Measurements from ENCODE around the gene PDXP. TPM values are rescaled to one million over a fixed set of nuclear protein-coding genes. Genes with fewer than 3 reads are reported as not detected.

Gene PDXP
- total RNA-seq, 1 experiment from 2014 or later = 17.6 TPM

DNA sequence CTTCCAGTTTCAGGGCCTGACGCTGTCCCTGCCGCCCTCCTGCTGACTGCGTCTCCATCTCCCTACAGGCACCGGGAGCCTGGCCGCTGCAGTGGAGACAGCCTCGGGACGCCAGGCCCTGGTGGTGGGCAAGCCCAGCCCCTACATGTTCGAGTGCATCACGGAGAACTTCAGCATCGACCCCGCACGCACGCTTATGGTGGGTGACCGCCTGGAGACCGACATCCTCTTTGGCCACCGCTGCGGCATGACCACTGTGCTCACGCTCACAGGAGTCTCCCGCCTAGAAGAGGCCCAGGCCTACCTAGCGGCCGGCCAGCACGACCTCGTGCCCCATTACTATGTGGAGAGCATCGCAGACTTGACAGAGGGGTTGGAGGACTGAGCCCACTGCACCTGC lies 7.0 kb downstream of the PDXP start:
- in situ Hi-C loops (cut with HindIII; ENCODE audit: low pct_unique_long_range_greater_than_20kb, low sequenced_read_pairs) = no loop called here
- CTCF ChIA-PET = no interaction called here

DNA sequence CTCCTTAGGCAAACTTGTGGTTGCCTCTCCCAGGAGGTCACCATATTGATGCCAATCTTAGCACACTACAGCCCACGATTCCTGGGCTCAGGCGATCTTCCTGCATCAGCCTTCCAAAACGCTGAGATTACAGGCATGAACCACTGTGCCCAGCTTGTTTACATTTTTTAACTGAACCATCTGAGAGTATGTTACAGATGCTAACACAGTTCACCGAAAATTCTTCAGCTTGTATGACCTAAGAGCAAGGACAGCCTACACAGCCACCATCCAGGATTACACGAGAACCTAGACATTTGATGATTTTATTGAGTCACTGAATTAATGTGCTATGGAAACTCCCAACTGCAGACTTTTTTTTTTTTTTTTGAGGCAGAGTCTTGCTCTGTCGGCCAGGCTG lies 11.1 kb downstream of the PDXP start:
- CTCF ChIA-PET = no interaction called here
- Histone ChIP-seq H3K36me3 (ENCODE audit: control insufficient read depth, insufficient read depth, low read length) (no peaks in the 10 kb centered on the region), H3K27ac (ENCODE audit: low read length) (no peak overlapping the region), H3K9me3 (ENCODE audit: control insufficient read depth, insufficient read depth, low read depth, low read length) (no peaks in the 10 kb centered on the region), H3K4me1 (ENCODE audit: control insufficient read depth, insufficient read depth, low read length) (no peaks in the 10 kb centered on the region), H3K4me3 (ENCODE audit: low read depth in 2 of 2, low read length in 2 of 2) (no peak overlapping the region), H3K27me3 (ENCODE audit: control insufficient read depth, insufficient read depth, low read length) (no peaks in the 10 kb centered on the region)
- POLR2A ChIA-PET = interaction anchor here (0.5 kb wide), 1 partner anchor 10 kb away, joined by 6 read pairs; no protein-coding TSS in a partner anchor
- DNase-seq (ENCODE audit: low read depth, low spot score) (no peak), ATAC-seq (no peak)
- in situ Hi-C loops (cut with HindIII; ENCODE audit: low pct_unique_long_range_greater_than_20kb, low sequenced_read_pairs) (no loop called here), intact Hi-C loops (cut with micrococcal nuclease; ENCODE audit: unreplicated experiment) (no loop called here)
- BruUV-seq (replicated peaks) = no TSS peak
- TF ChIP-seq, protein P1, sequence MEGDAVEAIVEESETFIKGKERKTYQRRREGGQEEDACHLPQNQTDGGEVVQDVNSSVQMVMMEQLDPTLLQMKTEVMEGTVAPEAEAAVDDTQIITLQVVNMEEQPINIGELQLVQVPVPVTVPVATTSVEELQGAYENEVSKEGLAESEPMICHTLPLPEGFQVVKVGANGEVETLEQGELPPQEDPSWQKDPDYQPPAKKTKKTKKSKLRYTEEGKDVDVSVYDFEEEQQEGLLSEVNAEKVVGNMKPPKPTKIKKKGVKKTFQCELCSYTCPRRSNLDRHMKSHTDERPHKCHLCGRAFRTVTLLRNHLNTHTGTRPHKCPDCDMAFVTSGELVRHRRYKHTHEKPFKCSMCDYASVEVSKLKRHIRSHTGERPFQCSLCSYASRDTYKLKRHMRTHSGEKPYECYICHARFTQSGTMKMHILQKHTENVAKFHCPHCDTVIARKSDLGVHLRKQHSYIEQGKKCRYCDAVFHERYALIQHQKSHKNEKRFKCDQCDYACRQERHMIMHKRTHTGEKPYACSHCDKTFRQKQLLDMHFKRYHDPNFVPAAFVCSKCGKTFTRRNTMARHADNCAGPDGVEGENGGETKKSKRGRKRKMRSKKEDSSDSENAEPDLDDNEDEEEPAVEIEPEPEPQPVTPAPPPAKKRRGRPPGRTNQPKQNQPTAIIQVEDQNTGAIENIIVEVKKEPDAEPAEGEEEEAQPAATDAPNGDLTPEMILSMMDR (IDR thresholded peaks at IDR 0.05) = no peak
- TF ChIP-seq TCF7L2 (IDR thresholded peaks at IDR 0.05; ENCODE audit: low read depth, low read length) (no peak), POLR2AphosphoS5 (IDR thresholded peaks at IDR 0.05; ENCODE audit: low read depth, low read length) (no peak), SIN3A (IDR thresholded peaks at IDR 0.05; ENCODE audit: borderline replicate concordance, insufficient read depth, low read depth, low read length) (no peak)
- TF ChIP-seq, protein P2, sequence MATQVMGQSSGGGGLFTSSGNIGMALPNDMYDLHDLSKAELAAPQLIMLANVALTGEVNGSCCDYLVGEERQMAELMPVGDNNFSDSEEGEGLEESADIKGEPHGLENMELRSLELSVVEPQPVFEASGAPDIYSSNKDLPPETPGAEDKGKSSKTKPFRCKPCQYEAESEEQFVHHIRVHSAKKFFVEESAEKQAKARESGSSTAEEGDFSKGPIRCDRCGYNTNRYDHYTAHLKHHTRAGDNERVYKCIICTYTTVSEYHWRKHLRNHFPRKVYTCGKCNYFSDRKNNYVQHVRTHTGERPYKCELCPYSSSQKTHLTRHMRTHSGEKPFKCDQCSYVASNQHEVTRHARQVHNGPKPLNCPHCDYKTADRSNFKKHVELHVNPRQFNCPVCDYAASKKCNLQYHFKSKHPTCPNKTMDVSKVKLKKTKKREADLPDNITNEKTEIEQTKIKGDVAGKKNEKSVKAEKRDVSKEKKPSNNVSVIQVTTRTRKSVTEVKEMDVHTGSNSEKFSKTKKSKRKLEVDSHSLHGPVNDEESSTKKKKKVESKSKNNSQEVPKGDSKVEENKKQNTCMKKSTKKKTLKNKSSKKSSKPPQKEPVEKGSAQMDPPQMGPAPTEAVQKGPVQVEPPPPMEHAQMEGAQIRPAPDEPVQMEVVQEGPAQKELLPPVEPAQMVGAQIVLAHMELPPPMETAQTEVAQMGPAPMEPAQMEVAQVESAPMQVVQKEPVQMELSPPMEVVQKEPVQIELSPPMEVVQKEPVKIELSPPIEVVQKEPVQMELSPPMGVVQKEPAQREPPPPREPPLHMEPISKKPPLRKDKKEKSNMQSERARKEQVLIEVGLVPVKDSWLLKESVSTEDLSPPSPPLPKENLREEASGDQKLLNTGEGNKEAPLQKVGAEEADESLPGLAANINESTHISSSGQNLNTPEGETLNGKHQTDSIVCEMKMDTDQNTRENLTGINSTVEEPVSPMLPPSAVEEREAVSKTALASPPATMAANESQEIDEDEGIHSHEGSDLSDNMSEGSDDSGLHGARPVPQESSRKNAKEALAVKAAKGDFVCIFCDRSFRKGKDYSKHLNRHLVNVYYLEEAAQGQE (IDR thresholded peaks at IDR 0.05; ENCODE audit: insufficient read depth in 1 of 2, low read depth in 2 of 2, low read length in 1 of 2) = no peak

More for the DNA sequence above, 7.0 kb downstream of the PDXP start:
- no peak for DNase-seq (ENCODE audit: low read depth, low spot score)
- H3K4me1 ChIP-seq (ENCODE audit: control insufficient read depth, insufficient read depth, low read length) = peaks cover 11% of the 10 kb centered on the region
- no peak overlapping the region for H3K4me3 ChIP-seq (ENCODE audit: low read depth in 2 of 2, low read length in 2 of 2)
- no peak overlapping the region for H3K27ac ChIP-seq (ENCODE audit: low read length)
- POLR2A ChIA-PET = no interaction called here
- no peak for ATAC-seq
- intact Hi-C loops (cut with micrococcal nuclease; ENCODE audit: unreplicated experiment) = no loop called here
- no TSS peak for BruUV-seq (replicated peaks)
- no peaks in the 10 kb centered on the region for H3K27me3 ChIP-seq (ENCODE audit: control insufficient read depth, insufficient read depth, low read length)
- H3K36me3 ChIP-seq (ENCODE audit: control insufficient read depth, insufficient read depth, low read length) = no peaks in the 10 kb centered on the region
- TF ChIP-seq TCF7L2 (IDR thresholded peaks at IDR 0.05; ENCODE audit: low read depth, low read length) (no peak), SIN3A (IDR thresholded peaks at IDR 0.05; ENCODE audit: borderline replicate concordance, insufficient read depth, low read depth, low read length) (no peak), POLR2AphosphoS5 (IDR thresholded peaks at IDR 0.05; ENCODE audit: low read depth, low read length) (no peak)
- TF ChIP-seq, protein P1 (IDR thresholded peaks at IDR 0.05) = no peak
- TF ChIP-seq, protein P2 (IDR thresholded peaks at IDR 0.05; ENCODE audit: insufficient read depth in 1 of 2, low read depth in 2 of 2, low read length in 1 of 2) = no peak
- no peaks in the 10 kb centered on the region for H3K9me3 ChIP-seq (ENCODE audit: control insufficient read depth, insufficient read depth, low read depth, low read length)

Data from Panc1 (cell line).